Sigmoid colon (tissue), 7 donors: ENCODE results near the gene RNF208. TPM values are rescaled to one million over a fixed set of nuclear protein-coding genes. Genes with fewer than 3 reads are reported as not detected.

Experiments
- DNase-seq: peaks from one replicate; pipeline ENCODE4 v3.0.0-alpha.2; 2019
- H3K27ac ChIP-seq, 4 donors: fragments of 200-600 bp; sonication (generic); one replicate each; pipeline ENCODE4 v1.5.1; 2016 to 2019; ENCODE audit warnings: mild to moderate bottlenecking in 1 of 4
- H3K27me3 ChIP-seq, 3 donors: fragments of 200-600 bp; sonication (generic); one replicate each; pipeline ENCODE4 v1.5.1; 2019; ENCODE audit warnings: mild to moderate bottlenecking in 1 of 3
- H3K36me3 ChIP-seq, 4 donors: fragments of 200-600 bp; sonication (generic); one replicate each; pipeline ENCODE4 v1.5.1; 2016 to 2019
- H3K4me1 ChIP-seq, 4 donors: fragments of 200-600 bp; sonication (generic); one replicate each; pipeline ENCODE4 v1.5.1; 2017 to 2019
- H3K4me3 ChIP-seq, 4 donors: fragments of 200-600 bp; sonication (generic); one replicate each; pipeline ENCODE4 v1.5.1; 2017 to 2019; ENCODE audit warnings: mild to moderate bottlenecking in 2 of 4, moderate library complexity in 1 of 4
- H3K9me3 ChIP-seq, 4 donors: fragments of 200-600 bp in 3 of 4; sonication (generic) in 3 of 4; one replicate each; pipeline versions ENCODE4 v1.5.1 to v1.6.1; 2013 to 2019
- EP300 ChIP-seq, 4 donors: sonication (generic); formaldehyde crosslinking; IDR thresholded peaks; one replicate each; pipeline ENCODE4 v1.6.1; 2017; ENCODE audit warnings: antibody characterized with exemption in 4 of 4
- POLR2A ChIP-seq, 2 donors: fragments of 450-650 bp; IDR thresholded peaks; one replicate each; pipeline ENCODE4 v1.6.1; 2016; ENCODE audit warnings: antibody characterized with exemption in 2 of 2, mild to moderate bottlenecking in 2 of 2, moderate library complexity in 2 of 2
- POLR2AphosphoS5 ChIP-seq, 4 donors: sonication (generic); formaldehyde crosslinking; IDR thresholded peaks; one replicate each; pipeline ENCODE4 v1.6.1; 2017; ENCODE audit warnings: antibody characterized with exemption in 4 of 4
- WGBS, 2 donors: extraction: QIAGEN DNeasy Blood & Tissue Kit; methylation state at CpG; one replicate each; pipeline ENCODE4 v1.1.7; 2013; 5-methylcytosine and 5-hydroxymethylcytosine counted together
- intact Hi-C: fragments of 100-400 bp; cut with DNase I; formaldehyde crosslinking; loops from one replicate; pipeline ENCODE4 v1.15.1; 2023
- polyA plus RNA-seq, 3 donors: library from polyadenylated mRNA; stranded (reverse); fragments of 200-250 nt; gene quantifications; one replicate each; pipeline ENCODE4 v1.2.3, GENCODE V29; 2013
- total RNA-seq, 4 donors: library from RNA; depleted of rRNA; stranded (reverse); fragments of >200 nt; gene quantifications; one replicate each; pipeline ENCODE4 v1.1.0, GENCODE V29; 2016
- TF ChIP-seq, protein P1 (sequence below), 4 experiments: fragments of 450-650 bp in 3 of 4; fragments of 200-600 bp in 1 of 4; IDR thresholded peaks; one replicate each; pipeline ENCODE4 v1.5.1; 2016 to 2019; ENCODE audit warnings: antibody characterized with exemption in 4 of 4, mild to moderate bottlenecking in 3 of 4, moderate library complexity in 2 of 4
- donor health status: healthy with polysubstance abuse.
- donor health status: Bipolar disorder and iron deficiency.
- donor health status: healthy.

Gene RNF208
- total and polyA plus RNA-seq, 7 donors: 0.54 to 8.8 (median 3.4) TPM; not detected in 1

DNA sequence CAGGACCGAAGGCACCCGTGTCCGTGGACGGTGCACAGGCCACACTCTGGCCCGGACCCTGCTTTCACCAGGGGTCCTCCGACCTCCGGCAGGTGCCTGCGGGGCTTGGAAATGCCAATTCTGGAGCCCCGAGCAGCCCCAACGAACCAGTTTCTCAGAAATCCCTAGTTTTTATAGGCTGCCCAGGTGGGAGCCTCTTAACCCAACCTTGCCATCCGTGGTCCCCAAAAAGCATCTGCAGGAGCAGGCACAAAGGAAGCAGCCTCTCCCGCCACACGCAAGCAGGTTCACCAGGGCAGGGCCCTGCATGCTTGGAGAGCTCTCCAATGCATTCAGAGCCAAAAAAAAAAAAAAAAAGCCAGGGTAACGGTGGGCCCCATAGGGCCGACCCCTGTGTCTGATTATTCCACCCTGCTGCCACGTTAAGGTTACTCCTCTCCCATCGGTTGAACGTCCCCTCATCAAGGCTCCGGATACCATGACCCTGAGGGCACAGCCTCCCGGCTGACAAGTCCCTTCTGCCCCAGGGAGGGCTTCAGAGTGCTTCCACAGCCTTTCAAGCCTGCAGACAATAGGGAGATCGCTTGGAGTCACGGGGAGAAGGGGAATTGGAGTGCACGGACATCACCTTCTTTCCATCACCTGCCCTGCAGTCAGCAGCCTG lies 20.7 kb downstream of the RNF208 start:
- Histone ChIP-seq H3K36me3 (no peaks in the 10 kb centered on the region), H3K27ac (peak overlapping the region; percentile 78 to 84 (median 82))
- WGBS, 2 donors: 16 to 26% methylated on average over 23 of the region's 23 CpGs

DNA sequence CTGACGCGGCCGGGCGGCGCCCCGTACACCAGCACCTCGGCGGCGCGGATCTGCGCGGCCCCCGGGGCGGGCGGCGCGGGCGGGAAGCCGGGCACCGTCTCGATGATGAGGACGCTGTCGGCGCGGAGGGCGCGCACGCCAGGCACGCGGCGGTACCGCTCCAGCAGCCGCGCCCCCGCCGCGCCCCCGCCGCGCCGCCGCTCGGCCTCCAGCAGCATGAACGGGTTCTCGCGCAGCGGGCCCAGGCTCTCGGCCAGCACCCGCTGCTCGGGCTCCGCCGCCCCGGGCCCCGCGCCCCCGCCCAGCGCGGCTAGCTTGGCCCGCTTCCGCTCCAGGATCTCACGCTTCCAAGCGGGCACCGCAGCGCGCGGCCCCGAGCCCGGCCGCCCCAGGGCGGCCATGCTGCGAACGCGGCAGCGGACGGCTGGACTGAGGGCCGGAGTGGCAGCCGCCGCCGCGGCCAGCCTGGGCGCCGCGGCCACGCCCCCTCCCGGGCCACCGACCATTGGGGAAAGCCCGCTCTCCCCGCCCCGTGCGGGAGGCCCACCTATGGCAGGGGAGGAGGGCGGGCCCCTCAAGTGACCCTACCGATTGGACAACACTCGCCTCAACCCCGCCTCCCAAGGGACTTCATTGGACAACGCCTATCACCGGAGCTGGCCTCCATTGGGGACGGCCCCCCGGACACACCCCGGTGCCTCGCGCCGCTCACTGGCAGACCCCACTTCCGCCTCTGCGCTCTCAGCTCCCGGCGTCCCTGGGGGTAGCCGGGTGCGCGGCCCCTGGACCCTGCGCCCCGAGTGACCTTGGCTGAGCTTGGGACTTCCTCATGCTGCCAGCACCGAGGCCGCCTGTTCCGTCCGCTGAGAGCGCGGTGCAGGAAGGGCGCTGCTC lies 21.5 kb downstream of the RNF208 start, which contains the start of gene TPRN:
Gene TPRN, minus strand, starts transcription at position 431 of the 894 bp plus-strand sequence. Its CDS starts 30 bp downstream, at position 401.
- Histone ChIP-seq H3K27ac (peak within 1 kb of the TSS; percentile 78 to 84 (median 82)), H3K9me3 (no peaks in the 10 kb centered on the region), H3K27me3 (no peaks in the 10 kb centered on the region), H3K4me3 (peak within 1 kb of the TSS; percentile 54 to 67 (median 66)), H3K36me3 (no peaks in the 10 kb centered on the region), H3K4me1 (peaks cover 0 to 68% (median 66%) of the 10 kb centered on the region in 4 donors)
- peak; percentile 100 for DNase-seq
- TF ChIP-seq POLR2A (IDR thresholded peaks at IDR 0.05) (peak; percentile 39 to 53), POLR2AphosphoS5 (IDR thresholded peaks at IDR 0.05) (peak; percentile 52 to 84 (median 74)), EP300 (IDR thresholded peaks at IDR 0.05) (no peak)
- TF ChIP-seq, protein P1, sequence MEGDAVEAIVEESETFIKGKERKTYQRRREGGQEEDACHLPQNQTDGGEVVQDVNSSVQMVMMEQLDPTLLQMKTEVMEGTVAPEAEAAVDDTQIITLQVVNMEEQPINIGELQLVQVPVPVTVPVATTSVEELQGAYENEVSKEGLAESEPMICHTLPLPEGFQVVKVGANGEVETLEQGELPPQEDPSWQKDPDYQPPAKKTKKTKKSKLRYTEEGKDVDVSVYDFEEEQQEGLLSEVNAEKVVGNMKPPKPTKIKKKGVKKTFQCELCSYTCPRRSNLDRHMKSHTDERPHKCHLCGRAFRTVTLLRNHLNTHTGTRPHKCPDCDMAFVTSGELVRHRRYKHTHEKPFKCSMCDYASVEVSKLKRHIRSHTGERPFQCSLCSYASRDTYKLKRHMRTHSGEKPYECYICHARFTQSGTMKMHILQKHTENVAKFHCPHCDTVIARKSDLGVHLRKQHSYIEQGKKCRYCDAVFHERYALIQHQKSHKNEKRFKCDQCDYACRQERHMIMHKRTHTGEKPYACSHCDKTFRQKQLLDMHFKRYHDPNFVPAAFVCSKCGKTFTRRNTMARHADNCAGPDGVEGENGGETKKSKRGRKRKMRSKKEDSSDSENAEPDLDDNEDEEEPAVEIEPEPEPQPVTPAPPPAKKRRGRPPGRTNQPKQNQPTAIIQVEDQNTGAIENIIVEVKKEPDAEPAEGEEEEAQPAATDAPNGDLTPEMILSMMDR (IDR thresholded peaks at IDR 0.05): no peak
- WGBS, 2 donors: 0 to 1% methylated on average over 118 of the region's 118 CpGs
- intact Hi-C loops: loop anchor here (1.0 to 2.0 kb wide), 2 partner anchors 23 to 40 kb away; partner anchors contain the start of gene TUBB4B

More for the DNA sequence above, 20.7 kb downstream of the RNF208 start:
- peaks cover 0 to 74% (median 71%) of the 10 kb centered on the region in 4 donors for H3K4me1 ChIP-seq
- H3K9me3 ChIP-seq: no peaks in the 10 kb centered on the region
- no peaks in the 10 kb centered on the region for H3K27me3 ChIP-seq
- no peak for DNase-seq
- no peak for TF ChIP-seq POLR2AphosphoS5 (IDR thresholded peaks at IDR 0.05)
- TF ChIP-seq POLR2A (IDR thresholded peaks at IDR 0.05): no peak
- no peak for TF ChIP-seq EP300 (IDR thresholded peaks at IDR 0.05)
- TF ChIP-seq, protein P1 (IDR thresholded peaks at IDR 0.05): no peak
- intact Hi-C loops: loop anchor here (1.0 to 2.0 kb wide), 2 partner anchors 22 to 39 kb away; partner anchors contain the start of gene TUBB4B
- peak overlapping the region; percentile 54 to 67 (median 66) for H3K4me3 ChIP-seq

DNA sequence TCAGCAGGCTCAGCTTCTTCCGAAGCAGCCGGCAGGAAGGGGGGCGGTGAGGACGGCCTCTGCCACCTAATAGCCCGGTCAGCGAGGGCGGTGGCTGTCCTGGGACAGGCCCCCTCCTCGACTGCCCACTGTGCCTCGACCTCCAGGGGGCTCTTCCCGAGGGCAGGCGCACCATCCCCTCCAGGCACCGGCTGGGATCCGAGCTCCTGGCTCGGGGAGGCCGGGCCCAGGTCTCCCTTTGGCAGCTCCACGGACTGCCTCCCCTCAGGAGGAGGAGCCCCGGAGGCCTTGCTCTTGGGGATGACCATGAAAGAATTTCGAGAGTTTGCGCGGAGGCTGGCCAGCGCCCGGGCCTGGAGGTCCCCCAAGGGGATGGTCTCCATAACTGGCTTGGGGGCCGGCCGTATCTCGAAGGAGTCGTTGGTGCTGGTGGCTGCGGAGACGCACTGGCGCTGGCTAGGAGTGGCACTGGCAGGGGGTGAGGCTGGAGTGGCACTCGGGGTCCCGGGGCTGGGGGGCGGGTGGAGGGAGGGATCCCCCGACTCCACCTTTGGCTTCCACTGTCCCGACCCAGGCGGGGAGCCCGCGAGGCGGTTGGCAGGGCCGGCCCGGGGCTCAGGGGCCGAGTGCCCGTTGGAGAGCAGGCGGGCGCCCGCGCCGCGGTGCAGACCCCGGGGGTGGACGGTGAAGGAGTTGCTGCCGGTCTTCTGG lies 22.5 kb downstream of the RNF208 start:
- DNase-seq: no peak
- Histone ChIP-seq H3K27me3 (no peaks in the 10 kb centered on the region), H3K9me3 (no peaks in the 10 kb centered on the region), H3K4me1 (peaks cover 0 to 62% (median 61%) of the 10 kb centered on the region in 4 donors), H3K36me3 (no peaks in the 10 kb centered on the region), H3K27ac (peak overlapping the region in 2 of 4 donors; percentile 57 to 80), H3K4me3 (peak overlapping the region; percentile 21 to 67 (median 66))
- WGBS, 2 donors: 5 to 21% methylated on average over 51 of the region's 51 CpGs
- TF ChIP-seq, protein P1 (IDR thresholded peaks at IDR 0.05): no peak
- TF ChIP-seq POLR2A (IDR thresholded peaks at IDR 0.05) (no peak), POLR2AphosphoS5 (IDR thresholded peaks at IDR 0.05) (no peak)
- intact Hi-C loops: loop anchor here (2.0 kb wide), 1 partner anchor 41 kb away; the partner anchor contains the start of gene TUBB4B

DNA sequence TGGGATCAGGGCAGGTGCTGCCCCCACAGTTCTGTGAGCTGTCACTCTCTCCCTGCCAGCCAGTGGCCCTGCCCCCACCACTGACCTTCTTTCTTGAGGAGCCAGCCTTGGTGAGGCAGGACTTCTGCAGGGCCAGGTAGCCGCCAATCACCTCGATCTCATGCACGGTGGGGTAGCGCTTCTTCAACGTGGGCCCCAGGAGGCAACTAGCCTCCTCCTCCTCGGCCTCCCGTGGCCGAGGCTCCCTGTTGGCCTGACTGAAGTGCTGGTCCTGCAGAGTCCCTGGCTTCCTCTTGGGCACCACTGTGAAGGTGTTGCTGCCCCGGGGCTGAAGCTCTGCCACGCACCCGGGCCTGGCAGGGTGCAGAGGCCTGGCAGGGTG lies 23.1 kb downstream of the RNF208 start:
- no peaks in the 10 kb centered on the region for H3K36me3 ChIP-seq
- peaks cover 0 to 55% (median 54%) of the 10 kb centered on the region in 4 donors for H3K4me1 ChIP-seq
- intact Hi-C loops: no loop called here
- H3K27ac ChIP-seq: no peak overlapping the region
- TF ChIP-seq EP300 (IDR thresholded peaks at IDR 0.05) (no peak), POLR2AphosphoS5 (IDR thresholded peaks at IDR 0.05) (no peak), POLR2A (IDR thresholded peaks at IDR 0.05) (no peak)
- TF ChIP-seq, protein P1 (IDR thresholded peaks at IDR 0.05): no peak
- no peaks in the 10 kb centered on the region for H3K9me3 ChIP-seq
- no peaks in the 10 kb centered on the region for H3K27me3 ChIP-seq
- 19 to 68% methylated on average over 11 of the region's 11 CpGs for WGBS, 2 donors
- no peak for DNase-seq
- H3K4me3 ChIP-seq: no peak overlapping the region
